Astrocyte (in vitro differentiated cells and primary cell): ENCODE results near the gene ZFYVE28. TPM values are rescaled to one million over a fixed set of nuclear protein-coding genes. Genes with fewer than 3 reads are reported as not detected.

Experiments used
- DNase-seq: peaks from one replicate; pipeline ENCODE4 v3.0.0-alpha.2; 2010; ENCODE audit warnings: low read depth
- FAIRE-seq: peaks from 2 replicates; lab custom pipeline; 2011; peaks lifted over from hg19 to GRCh38; lab: Jason Lieb, UNC
- H2AFZ ChIP-seq: 2 replicates; pipeline ENCODE4 v1.6.0; 2012; ENCODE audit warnings: low read depth, low read length, inconsistent platforms
- H3K27ac ChIP-seq: 2 replicates; pipeline ENCODE4 v1.5.1; 2011; ENCODE audit warnings: low read depth, low read length, inconsistent platforms
- H3K27me3 ChIP-seq: 2 replicates; pipeline ENCODE4 v1.6.0; 2011; ENCODE audit warnings: low read length, inconsistent platforms; ENCODE audit not compliant: insufficient read depth
- H3K36me3 ChIP-seq: 2 replicates; pipeline ENCODE4 v1.5.1; 2011; ENCODE audit warnings: low read length, inconsistent platforms; ENCODE audit not compliant: insufficient read depth
- H3K4me1 ChIP-seq: 2 replicates; pipeline ENCODE4 v1.5.1; 2011; ENCODE audit warnings: low read length, inconsistent platforms; ENCODE audit not compliant: insufficient read depth
- H3K4me2 ChIP-seq: 2 replicates; pipeline ENCODE4 v1.6.0; 2012; ENCODE audit warnings: low read length, inconsistent platforms
- H3K4me3 ChIP-seq: 2 replicates; pipeline ENCODE4 v1.5.1; 2011; ENCODE audit warnings: low read depth, mild to moderate bottlenecking, low read length, inconsistent platforms; ENCODE audit not compliant: insufficient read depth
- H3K79me2 ChIP-seq: 2 replicates; pipeline ENCODE4 v1.6.0; 2012; ENCODE audit warnings: mild to moderate bottlenecking, low read length, inconsistent platforms; ENCODE audit not compliant: insufficient read depth
- H3K9ac ChIP-seq: 2 replicates; pipeline ENCODE4 v1.6.0; 2012; ENCODE audit warnings: mild to moderate bottlenecking, low read length, inconsistent platforms
- H3K9me3 ChIP-seq: 2 replicates; pipeline ENCODE4 v1.5.1; 2012; ENCODE audit warnings: low read depth, mild to moderate bottlenecking, low read length, inconsistent platforms; ENCODE audit not compliant: insufficient read depth
- H4K20me1 ChIP-seq: 2 replicates; pipeline ENCODE4 v1.6.0; 2012; ENCODE audit warnings: low read length, inconsistent platforms; ENCODE audit not compliant: insufficient read depth
- H3K27ac Mint-ChIP-seq: one replicate; pipeline ENCODE4 v1.8.0; 2021; ENCODE audit warnings: mild to moderate bottlenecking, mixed read lengths; ENCODE audit not compliant: unreplicated experiment
- H3K27me3 Mint-ChIP-seq: one replicate; pipeline ENCODE4 v1.8.0; 2021; ENCODE audit warnings: low read depth, mixed read lengths; ENCODE audit not compliant: unreplicated experiment
- H3K36me3 Mint-ChIP-seq: one replicate; pipeline ENCODE4 v1.8.0; 2021; ENCODE audit warnings: low read depth, mixed read lengths; ENCODE audit not compliant: unreplicated experiment
- H3K4me1 Mint-ChIP-seq: one replicate; pipeline ENCODE4 v1.8.0; 2021; ENCODE audit warnings: low read depth, mixed read lengths; ENCODE audit not compliant: unreplicated experiment
- H3K4me3 Mint-ChIP-seq: one replicate; pipeline ENCODE4 v1.8.0; 2021; ENCODE audit warnings: mild to moderate bottlenecking, moderate library complexity, mixed read lengths; ENCODE audit not compliant: unreplicated experiment
- H3K9me3 Mint-ChIP-seq: one replicate; pipeline ENCODE4 v1.8.0; 2021; ENCODE audit warnings: mild to moderate bottlenecking, mixed read lengths; ENCODE audit not compliant: unreplicated experiment
- EZH2 ChIP-seq: IDR thresholded peaks from 2 replicates; pipeline ENCODE4 v1.6.1; 2012; ENCODE audit warnings: mild to moderate bottlenecking, low read length, inconsistent platforms; ENCODE audit not compliant: insufficient read depth
- total RNA-seq: library from RNA; stranded (reverse); gene quantifications from 2 replicates; pipeline ENCODE4 v1.2.1, GENCODE V29; 2021
- TF ChIP-seq, protein P1 (sequence below): IDR thresholded peaks from 2 replicates; pipeline ENCODE4 v1.5.1; 2011; ENCODE audit warnings: low read depth, mild to moderate bottlenecking, inconsistent platforms, low read length, moderate library complexity; ENCODE audit not compliant: insufficient read depth

ZFYVE28 gene
- total RNA-seq, 1 donor from 2014 or later: 0.68 TPM

DNA sequence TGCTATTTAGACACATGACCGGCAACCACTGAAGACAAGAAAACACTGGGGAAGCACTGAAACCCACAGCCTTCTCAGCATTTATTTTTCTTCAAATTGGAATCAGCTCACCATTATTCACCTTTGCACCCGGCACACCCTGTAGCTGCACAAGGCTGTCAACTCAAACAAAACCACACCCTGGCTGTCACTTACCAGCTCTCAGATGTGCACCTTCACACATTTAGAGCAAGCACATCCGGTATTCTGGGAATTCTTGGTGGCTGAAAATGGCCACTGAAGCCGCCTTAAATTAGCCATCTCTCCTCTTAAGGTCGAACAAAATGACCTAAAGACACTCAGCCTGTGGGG lies 5.9 kb downstream of the ZFYVE28 start:
- H3K9ac ChIP-seq: peak overlapping the region; percentile 29
- peaks cover 62% of the 10 kb centered on the region for H3K27me3 Mint-ChIP-seq
- FAIRE-seq: no peak

DNA sequence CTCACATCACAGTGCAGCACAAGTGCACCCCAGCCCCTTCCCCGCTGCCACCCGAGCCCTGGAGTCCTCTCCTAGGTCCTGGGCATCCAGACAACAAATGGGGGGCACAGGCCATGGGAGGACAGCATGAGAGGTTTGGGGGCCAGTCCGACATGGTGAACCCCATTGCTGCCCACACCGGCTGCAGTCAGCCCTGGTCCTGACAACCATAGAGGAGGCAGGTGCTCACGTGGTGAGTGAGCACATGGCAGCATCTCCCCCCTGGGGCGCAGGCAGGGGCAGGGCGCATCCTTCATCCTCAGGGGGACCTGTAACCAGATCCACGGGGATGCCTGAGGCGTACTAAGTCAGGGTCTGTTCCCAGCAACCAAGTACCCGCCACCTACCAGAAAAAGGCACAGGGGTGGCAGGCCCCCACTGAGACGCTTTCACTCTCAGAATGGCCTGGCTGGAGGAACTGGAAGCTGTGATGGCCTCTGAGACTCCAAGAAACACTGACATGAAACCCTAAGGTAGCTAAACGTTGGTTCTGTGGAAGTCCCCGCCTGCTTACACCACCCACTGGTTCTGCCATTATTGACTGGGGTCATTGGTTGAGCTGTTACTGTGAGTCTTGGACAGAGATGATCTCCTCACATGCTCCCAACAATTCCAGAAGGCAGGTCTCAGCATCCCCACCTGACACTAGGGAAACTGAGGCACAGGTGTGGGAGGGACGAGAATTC lies 6.5 kb downstream of the ZFYVE28 start:
- peaks cover 5% of the 10 kb centered on the region for H4K20me1 ChIP-seq
- H3K27me3 ChIP-seq: peaks cover 37% of the 10 kb centered on the region
- FAIRE-seq (no peak), DNase-seq (no peak)
- no peak overlapping the region for H2AFZ ChIP-seq
- TF ChIP-seq EZH2: no peak
- TF ChIP-seq, protein P1, sequence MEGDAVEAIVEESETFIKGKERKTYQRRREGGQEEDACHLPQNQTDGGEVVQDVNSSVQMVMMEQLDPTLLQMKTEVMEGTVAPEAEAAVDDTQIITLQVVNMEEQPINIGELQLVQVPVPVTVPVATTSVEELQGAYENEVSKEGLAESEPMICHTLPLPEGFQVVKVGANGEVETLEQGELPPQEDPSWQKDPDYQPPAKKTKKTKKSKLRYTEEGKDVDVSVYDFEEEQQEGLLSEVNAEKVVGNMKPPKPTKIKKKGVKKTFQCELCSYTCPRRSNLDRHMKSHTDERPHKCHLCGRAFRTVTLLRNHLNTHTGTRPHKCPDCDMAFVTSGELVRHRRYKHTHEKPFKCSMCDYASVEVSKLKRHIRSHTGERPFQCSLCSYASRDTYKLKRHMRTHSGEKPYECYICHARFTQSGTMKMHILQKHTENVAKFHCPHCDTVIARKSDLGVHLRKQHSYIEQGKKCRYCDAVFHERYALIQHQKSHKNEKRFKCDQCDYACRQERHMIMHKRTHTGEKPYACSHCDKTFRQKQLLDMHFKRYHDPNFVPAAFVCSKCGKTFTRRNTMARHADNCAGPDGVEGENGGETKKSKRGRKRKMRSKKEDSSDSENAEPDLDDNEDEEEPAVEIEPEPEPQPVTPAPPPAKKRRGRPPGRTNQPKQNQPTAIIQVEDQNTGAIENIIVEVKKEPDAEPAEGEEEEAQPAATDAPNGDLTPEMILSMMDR: no peak
- no peaks in the 10 kb centered on the region for H3K79me2 ChIP-seq
- H3K27ac ChIP-seq: no peak overlapping the region
- peak overlapping the region; percentile 29 for H3K9ac ChIP-seq
- peaks cover 67% of the 10 kb centered on the region for H3K27me3 Mint-ChIP-seq
- no peaks in the 10 kb centered on the region for H3K9me3 ChIP-seq
- H3K36me3 ChIP-seq: no peaks in the 10 kb centered on the region
- peak overlapping the region; percentile 14 for H3K4me3 Mint-ChIP-seq
- peaks cover 12% of the 10 kb centered on the region for H3K4me1 Mint-ChIP-seq
- H3K36me3 Mint-ChIP-seq: no peaks in the 10 kb centered on the region
- no peaks in the 10 kb centered on the region for H3K9me3 Mint-ChIP-seq
- H3K27ac Mint-ChIP-seq: peak overlapping the region; percentile 3
- H3K4me2 ChIP-seq: peak overlapping the region; percentile 79
- no peak overlapping the region for H3K4me3 ChIP-seq
- H3K4me1 ChIP-seq: peaks cover 24% of the 10 kb centered on the region

More for the DNA sequence above, 5.9 kb downstream of the ZFYVE28 start:
- Histone ChIP-seq H3K4me3 (peak overlapping the region; percentile 36), H3K27me3 (peaks cover 37% of the 10 kb centered on the region), H3K27ac (peak overlapping the region; percentile 8), H3K79me2 (no peaks in the 10 kb centered on the region), H4K20me1 (peaks cover under 1% of the 10 kb centered on the region), H2AFZ (peak overlapping the region; percentile 47), H3K36me3 (no peaks in the 10 kb centered on the region), H3K4me2 (peak overlapping the region; percentile 79), H3K4me1 (peaks cover 26% of the 10 kb centered on the region), H3K9me3 (no peaks in the 10 kb centered on the region)
- H3K4me1 Mint-ChIP-seq: peaks cover 12% of the 10 kb centered on the region
- peak overlapping the region; percentile 70 for H3K27ac Mint-ChIP-seq
- TF ChIP-seq, protein P1: no peak
- TF ChIP-seq EZH2: no peak
- H3K9me3 Mint-ChIP-seq: no peaks in the 10 kb centered on the region
- DNase-seq: no peak
- peak overlapping the region; percentile 45 for H3K4me3 Mint-ChIP-seq
- H3K36me3 Mint-ChIP-seq: no peaks in the 10 kb centered on the region

DNA sequence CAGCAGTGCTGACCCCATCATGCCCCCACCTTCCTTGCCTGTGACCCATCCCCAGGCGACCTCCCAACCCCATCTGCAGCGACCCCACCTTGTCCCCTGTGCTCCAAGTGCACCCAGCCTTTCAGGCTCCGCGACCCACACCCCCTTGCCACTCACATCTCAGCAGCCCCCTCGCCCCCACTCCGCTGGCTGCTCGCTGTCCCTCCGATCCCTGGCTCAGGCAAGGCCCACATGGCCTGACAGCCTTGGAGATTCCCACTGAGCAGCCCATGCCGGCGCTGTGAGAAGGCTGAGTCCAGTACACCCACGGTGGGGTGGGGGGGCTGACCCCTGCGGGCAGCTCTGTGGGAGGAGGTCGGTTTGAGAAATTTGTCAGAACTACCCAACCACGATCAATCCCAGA lies 9.1 kb downstream of the ZFYVE28 start:
- Histone ChIP-seq H4K20me1 (peaks cover 5% of the 10 kb centered on the region), H2AFZ (no peak overlapping the region), H3K9ac (no peak overlapping the region), H3K4me3 (no peak overlapping the region), H3K4me1 (peaks cover 19% of the 10 kb centered on the region), H3K79me2 (no peaks in the 10 kb centered on the region), H3K27me3 (peaks cover 23% of the 10 kb centered on the region), H3K27ac (no peak overlapping the region), H3K36me3 (no peaks in the 10 kb centered on the region), H3K4me2 (no peak overlapping the region), H3K9me3 (no peaks in the 10 kb centered on the region)
- Mint-ChIP-seq H3K36me3 (no peaks in the 10 kb centered on the region), H3K4me1 (peaks cover 12% of the 10 kb centered on the region), H3K27me3 (peaks cover 53% of the 10 kb centered on the region), H3K27ac (no peak overlapping the region), H3K9me3 (no peaks in the 10 kb centered on the region), H3K4me3 (no peak overlapping the region)
- TF ChIP-seq, protein P1: no peak
- TF ChIP-seq EZH2: no peak
- FAIRE-seq (no peak), DNase-seq (no peak)
